B cell (primary cell): ENCODE measurements around the gene FIBP. TPM values are rescaled to one million over a fixed set of nuclear protein-coding genes. Genes with fewer than 3 reads are reported as not detected.

Source experiments
- ATAC-seq: fragments of 200-7000 bp; cut with Tn5 transposase; one replicate; pipeline ENCODE4 v1.10.0; 2021; ENCODE audit warnings: low read depth, mild to moderate bottlenecking, moderate number of reproducible peaks, moderate library complexity
- CTCF ChIA-PET: fragments of 350-600 bp; sonication (Branson Sonifier 250); formaldehyde crosslinking; loops from one replicate; lab custom pipeline; 2021; ENCODE audit warnings: antibody characterized with exemption, inconsistent platforms; lab: Charles Lee
- POLR2A ChIA-PET: fragments of 350-600 bp; sonication (Branson Sonifier 250); formaldehyde crosslinking; loops from one replicate; lab custom pipeline; 2021; ENCODE audit warnings: antibody characterized with exemption; lab: Charles Lee
- DNase-seq: peaks from one replicate; pipeline ENCODE4 v3.0.0; 2013
- H2AFZ ChIP-seq: 2 replicates; pipeline ENCODE4 v1.6.1; 2012; ENCODE audit warnings: mild to moderate bottlenecking, low read depth, low read length; ENCODE audit not compliant: insufficient read depth, poor library complexity, severe bottlenecking
- H3K27ac ChIP-seq, 2 donors: 1 replicate in 1 of 2; 2 replicates in 1 of 2; pipeline ENCODE4 v1.5.1; 2012 to 2013; ENCODE audit warnings: low read length in 2 of 2, mild to moderate bottlenecking in 2 of 2, moderate library complexity in 1 of 2
- H3K27me3 ChIP-seq, 4 experiments: fragments of 200-600 bp in 1 of 4; sonication (generic) in 1 of 4; replicated peaks in 1 of 4; 1 replicate in 2 of 4; 2 replicates in 2 of 4; pipeline versions ENCODE4 v1.6.1 to v1.7.0; 2013 to 2016; ENCODE audit warnings: low read length in 3 of 4, mild to moderate bottlenecking in 2 of 4, mixed read lengths in 1 of 4, moderate library complexity in 1 of 4; ENCODE audit not compliant: insufficient read depth in 4 of 4, control insufficient read depth in 3 of 4; ENCODE audit errors: control extremely low read depth in 1 of 4
- H3K36me3 ChIP-seq, 2 experiments: replicated peaks in 1 of 2; 1 replicate in 1 of 2; 2 replicates in 1 of 2; pipeline versions ENCODE4 v1.6.1 to v1.7.1; 2013; ENCODE audit warnings: low read length in 1 of 2; ENCODE audit not compliant: insufficient read depth in 2 of 2, control insufficient read depth in 1 of 2; ENCODE audit errors: control extremely low read depth in 1 of 2, extremely low read depth in 1 of 2
- H3K4me1 ChIP-seq, 2 donors: fragments of 200-600 bp in 1 of 2; sonication (generic) in 1 of 2; 1 replicate in 1 of 2; 2 replicates in 1 of 2; pipeline versions ENCODE4 v1.5.1 to v1.6.1; 2013 to 2017; ENCODE audit warnings: low read length in 2 of 2; ENCODE audit not compliant: control insufficient read depth in 2 of 2, insufficient read depth in 2 of 2
- H3K4me2 ChIP-seq: replicated peaks from 2 replicates; pipeline ENCODE3; 2012; ENCODE audit warnings: mild to moderate bottlenecking, low read depth, low read length; ENCODE audit not compliant: poor library complexity, severe bottlenecking
- H3K4me3 ChIP-seq, 5 experiments: fragments of 200-600 bp in 1 of 5; sonication (generic) in 1 of 5; 1 replicate in 3 of 5; 2 replicates in 2 of 5; pipeline versions ENCODE4 v1.5.1 to v1.7.0; 2011 to 2016; ENCODE audit warnings: low read length in 4 of 5, mild to moderate bottlenecking in 4 of 5, low read depth in 2 of 5, control low read depth in 1 of 5, moderate library complexity in 1 of 5; ENCODE audit not compliant: insufficient read depth in 1 of 5; ENCODE audit errors: control extremely low read depth in 1 of 5, extremely low read depth in 1 of 5
- H3K79me2 ChIP-seq: fragments of 200-600 bp; sonication (generic); one replicate; pipeline ENCODE4 v1.6.0; 2016; ENCODE audit warnings: low read length; ENCODE audit not compliant: control insufficient read depth, insufficient read depth
- H3K9ac ChIP-seq: fragments of 200-600 bp; sonication (generic); 2 replicates; pipeline ENCODE4 v1.6.1; 2017; ENCODE audit warnings: mild to moderate bottlenecking, low read length, moderate library complexity
- H3K9me3 ChIP-seq, 3 donors: one replicate each; pipeline versions ENCODE4 v1.6.1 to v1.7.1; 2013; ENCODE audit warnings: low read length in 2 of 3; ENCODE audit not compliant: control insufficient read depth in 2 of 3, insufficient read depth in 1 of 3; ENCODE audit errors: control extremely low read depth in 1 of 3
- H4K20me1 ChIP-seq: 2 replicates; pipeline ENCODE4 v1.6.0; 2012; ENCODE audit warnings: mild to moderate bottlenecking, low read length; ENCODE audit not compliant: insufficient read depth, control insufficient read depth, poor library complexity, severe bottlenecking
- H3K27ac Mint-ChIP-seq: one replicate; pipeline ENCODE4 v1.8.0; 2021; ENCODE audit warnings: mixed read lengths
- H3K27me3 Mint-ChIP-seq: one replicate; pipeline ENCODE4 v1.8.0; 2021; ENCODE audit warnings: mixed read lengths
- H3K4me1 Mint-ChIP-seq: one replicate; pipeline ENCODE4 v1.8.0; 2021; ENCODE audit warnings: mixed read lengths
- H3K4me3 Mint-ChIP-seq: one replicate; pipeline ENCODE4 v1.8.0; 2021; ENCODE audit warnings: mixed read lengths
- H3K9me3 Mint-ChIP-seq: one replicate; pipeline ENCODE4 v1.8.0; 2022; ENCODE audit warnings: mixed read lengths; ENCODE audit not compliant: insufficient read depth
- EZH2 ChIP-seq: IDR thresholded peaks from 2 replicates; pipeline ENCODE4 v1.6.1; 2012; ENCODE audit warnings: borderline replicate concordance, low read depth, mild to moderate bottlenecking, moderate library complexity, low read length; ENCODE audit not compliant: insufficient read depth, poor library complexity, severe bottlenecking
- WGBS: methylation state at CpG from one replicate; pipeline ENCODE4 v1.1.5; 2013; ENCODE audit warnings: missing lambda C conversion rate; ENCODE audit not compliant: insufficient coverage; 5-methylcytosine and 5-hydroxymethylcytosine counted together
- intact Hi-C: fragments of 100-400 bp; cut with micrococcal nuclease; formaldehyde crosslinking; loops from one replicate; pipeline ENCODE4 v1.10.0; 2022
- polyA plus RNA-seq: library from polyadenylated mRNA; depleted of rRNA; stranded (reverse); fragments of >200 nt; gene quantifications from 2 replicates; pipeline ENCODE4 v1.2.3, GENCODE V29; 2012
- total RNA-seq, 2 donors: library from RNA; stranded (reverse); fragments of 120-200 nt in 1 of 2; gene quantifications; 1 replicate in 1 of 2; 2 replicates in 1 of 2; pipeline versions ENCODE4 v1.2.3 to v1.2.4, GENCODE V29; 2013 to 2022
- TF ChIP-seq, protein P1 (sequence below): fragments of 200-600 bp; IDR thresholded peaks from one replicate; pipeline ENCODE4 v1.8.0; 2022; ENCODE audit warnings: antibody characterized with exemption, mild to moderate bottlenecking

Gene FIBP
- total and polyA plus RNA-seq, 2 donors (not counting 1 experiment from before 2014, with no cell fraction given) = 63.4 to 128 TPM

DNA sequence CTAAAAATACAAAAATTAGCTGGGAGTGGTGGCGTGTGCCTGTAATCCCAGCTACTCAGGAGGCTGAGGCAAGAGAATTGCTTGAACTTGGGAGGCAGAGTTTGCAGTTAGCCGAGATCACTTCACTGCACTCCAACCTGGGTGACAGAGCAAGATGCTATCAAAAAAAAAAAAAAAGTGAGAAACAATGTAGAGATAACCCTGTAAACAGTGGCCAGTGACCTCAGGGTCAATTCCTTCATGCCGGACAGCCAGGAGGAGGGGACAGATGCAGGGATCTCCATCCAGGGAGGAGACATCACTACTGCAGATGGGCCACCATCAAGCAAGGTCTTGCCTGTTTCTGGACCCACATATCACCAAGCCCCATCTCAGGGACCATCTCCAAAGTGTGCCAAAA is 40.5 kb downstream of the FIBP start:
- ChIA-PET POLR2A (interaction anchor here (1.1 kb wide), 1 partner anchor 9 kb away, joined by 3 read pairs; no protein-coding TSS in a partner anchor), CTCF (interaction anchor here (0.9 to 1.4 kb wide), 2 partner anchors 12 to 68 kb away, joined by 3 to 4 read pairs; no protein-coding TSS in a partner anchor)
- Histone ChIP-seq H3K9me3 (peaks cover 0 to 15% (median 0%) of the 10 kb centered on the region in 3 donors), H3K79me2 (no peaks in the 10 kb centered on the region), H2AFZ (no peak overlapping the region), H3K27me3 (no peaks in the 10 kb centered on the region), H3K27ac (no peak overlapping the region), H3K36me3 (peaks cover 0 to 24% of the 10 kb centered on the region in 2 experiments), H3K9ac (no peak overlapping the region), H3K4me3 (no peak overlapping the region), H4K20me1 (peaks cover 24% of the 10 kb centered on the region), H3K4me2 (no peak overlapping the region), H3K4me1 (no peaks in the 10 kb centered on the region)
- DNase-seq = no peak
- Mint-ChIP-seq H3K4me1 (no peaks in the 10 kb centered on the region), H3K27ac (no peak overlapping the region), H3K9me3 (no peaks in the 10 kb centered on the region), H3K27me3 (no peaks in the 10 kb centered on the region), H3K4me3 (no peak overlapping the region)
- no peak for ATAC-seq
- WGBS = 94% methylated on average over 2 of the region's 3 CpGs
- TF ChIP-seq, protein P1, sequence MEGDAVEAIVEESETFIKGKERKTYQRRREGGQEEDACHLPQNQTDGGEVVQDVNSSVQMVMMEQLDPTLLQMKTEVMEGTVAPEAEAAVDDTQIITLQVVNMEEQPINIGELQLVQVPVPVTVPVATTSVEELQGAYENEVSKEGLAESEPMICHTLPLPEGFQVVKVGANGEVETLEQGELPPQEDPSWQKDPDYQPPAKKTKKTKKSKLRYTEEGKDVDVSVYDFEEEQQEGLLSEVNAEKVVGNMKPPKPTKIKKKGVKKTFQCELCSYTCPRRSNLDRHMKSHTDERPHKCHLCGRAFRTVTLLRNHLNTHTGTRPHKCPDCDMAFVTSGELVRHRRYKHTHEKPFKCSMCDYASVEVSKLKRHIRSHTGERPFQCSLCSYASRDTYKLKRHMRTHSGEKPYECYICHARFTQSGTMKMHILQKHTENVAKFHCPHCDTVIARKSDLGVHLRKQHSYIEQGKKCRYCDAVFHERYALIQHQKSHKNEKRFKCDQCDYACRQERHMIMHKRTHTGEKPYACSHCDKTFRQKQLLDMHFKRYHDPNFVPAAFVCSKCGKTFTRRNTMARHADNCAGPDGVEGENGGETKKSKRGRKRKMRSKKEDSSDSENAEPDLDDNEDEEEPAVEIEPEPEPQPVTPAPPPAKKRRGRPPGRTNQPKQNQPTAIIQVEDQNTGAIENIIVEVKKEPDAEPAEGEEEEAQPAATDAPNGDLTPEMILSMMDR = no peak
- TF ChIP-seq EZH2 = no peak
- intact Hi-C loops = no loop called here

DNA sequence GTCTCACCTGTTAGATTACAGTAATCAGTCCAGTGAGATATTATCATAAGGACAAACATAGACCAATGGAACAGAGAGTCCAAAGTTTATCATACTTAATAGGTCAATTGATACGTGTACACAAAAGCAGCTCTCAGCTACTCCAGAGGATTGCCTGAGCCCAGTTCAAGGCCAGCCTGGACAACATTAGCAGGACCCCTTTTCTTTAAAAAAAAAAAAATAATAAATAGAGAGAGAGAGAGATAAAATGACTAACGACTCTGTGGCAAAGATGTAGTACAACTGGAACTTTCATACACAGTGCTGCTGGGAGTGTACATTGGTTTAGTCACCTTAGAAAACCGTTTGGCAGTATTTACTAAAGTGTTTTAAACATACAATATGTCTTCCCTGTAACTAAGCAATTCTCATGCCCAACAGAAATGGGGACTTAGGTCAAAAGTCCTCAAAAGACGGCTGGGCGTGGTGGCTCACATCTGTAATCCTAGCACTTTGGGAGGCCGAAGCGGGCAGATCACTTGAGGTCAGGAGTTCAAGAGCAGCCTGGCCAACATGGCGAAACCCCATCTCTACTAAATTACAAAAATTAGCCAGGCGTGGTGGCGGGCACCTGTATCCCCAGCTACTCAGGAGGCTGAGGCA is 43.9 kb downstream of the FIBP start:
- Mint-ChIP-seq H3K27ac (no peak overlapping the region), H3K27me3 (no peaks in the 10 kb centered on the region), H3K4me1 (no peaks in the 10 kb centered on the region), H3K4me3 (no peak overlapping the region), H3K9me3 (no peaks in the 10 kb centered on the region)
- no peaks in the 10 kb centered on the region for H4K20me1 ChIP-seq
- no peaks in the 10 kb centered on the region for H3K9me3 ChIP-seq
- H2AFZ ChIP-seq = no peak overlapping the region
- H3K27ac ChIP-seq = no peak overlapping the region
- TF ChIP-seq EZH2 = no peak
- TF ChIP-seq, protein P1 = no peak
- intact Hi-C loops = no loop called here
- DNase-seq = no peak
- no peak overlapping the region for H3K4me2 ChIP-seq
- ChIA-PET POLR2A (interaction anchor here (0.7 kb wide), 1 partner anchor 15 kb away, joined by 4 read pairs; no protein-coding TSS in a partner anchor), CTCF (interaction anchor here (1.1 kb wide), 1 partner anchor 19 kb away, joined by 4 read pairs; no protein-coding TSS in a partner anchor)
- H3K36me3 ChIP-seq = no peaks in the 10 kb centered on the region
- ATAC-seq = no peak
- WGBS = 97% methylated on average over 6 of the region's 10 CpGs
- H3K4me1 ChIP-seq = no peaks in the 10 kb centered on the region
- no peak overlapping the region for H3K4me3 ChIP-seq
- H3K9ac ChIP-seq = no peak overlapping the region
- H3K27me3 ChIP-seq = no peaks in the 10 kb centered on the region
- H3K79me2 ChIP-seq = no peaks in the 10 kb centered on the region
